Measurements from ENCODE around the gene HSPBAP1.

GRCh38 chr3:122690096-122690495, 103.5 kb downstream of the HSPBAP1 start:
- TF ChIP-seq CTCF (IDR thresholded peaks at IDR 0.05) (no peak), POLR2A (IDR thresholded peaks at IDR 0.05) (no peak), POLR2AphosphoS5 (IDR thresholded peaks at IDR 0.05) (no peak)
